ENCODE measurements around the gene RSAD1.

DNA sequence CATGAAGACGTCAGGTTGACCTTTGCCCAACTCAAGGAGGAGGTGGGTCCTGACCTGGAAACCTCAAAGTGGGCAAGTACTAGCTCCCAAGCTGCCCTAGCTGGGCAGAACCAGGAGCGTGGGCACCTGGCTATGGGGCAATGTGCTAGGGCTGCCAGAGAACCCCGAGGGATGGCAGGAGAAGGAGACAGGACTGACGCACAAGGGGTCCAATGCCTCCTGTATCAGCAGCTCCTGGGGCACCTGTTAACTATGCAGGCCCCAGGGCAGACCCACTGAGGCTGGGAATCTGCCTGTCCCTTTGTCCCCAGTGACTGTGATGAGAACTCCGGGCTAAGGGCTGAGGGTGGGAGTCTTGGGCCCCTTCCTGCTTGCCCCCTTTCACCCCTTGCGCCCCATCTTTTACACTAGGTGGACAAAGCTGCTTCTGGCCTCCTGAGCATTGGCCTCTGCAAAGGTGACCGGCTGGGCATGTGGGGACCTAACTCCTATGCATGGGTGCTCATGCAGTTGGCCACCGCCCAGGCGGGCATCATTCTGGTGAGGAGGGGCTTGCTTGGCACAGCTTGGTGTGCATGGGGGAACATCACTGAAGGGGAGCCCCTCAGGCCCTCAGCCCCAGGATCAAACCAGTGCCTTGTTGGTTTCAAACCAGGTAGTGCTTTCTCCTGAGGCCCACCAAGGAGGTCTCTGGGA lies 17.7 kb upstream of the RSAD1 start:
- TF ChIP-seq, protein P1, sequence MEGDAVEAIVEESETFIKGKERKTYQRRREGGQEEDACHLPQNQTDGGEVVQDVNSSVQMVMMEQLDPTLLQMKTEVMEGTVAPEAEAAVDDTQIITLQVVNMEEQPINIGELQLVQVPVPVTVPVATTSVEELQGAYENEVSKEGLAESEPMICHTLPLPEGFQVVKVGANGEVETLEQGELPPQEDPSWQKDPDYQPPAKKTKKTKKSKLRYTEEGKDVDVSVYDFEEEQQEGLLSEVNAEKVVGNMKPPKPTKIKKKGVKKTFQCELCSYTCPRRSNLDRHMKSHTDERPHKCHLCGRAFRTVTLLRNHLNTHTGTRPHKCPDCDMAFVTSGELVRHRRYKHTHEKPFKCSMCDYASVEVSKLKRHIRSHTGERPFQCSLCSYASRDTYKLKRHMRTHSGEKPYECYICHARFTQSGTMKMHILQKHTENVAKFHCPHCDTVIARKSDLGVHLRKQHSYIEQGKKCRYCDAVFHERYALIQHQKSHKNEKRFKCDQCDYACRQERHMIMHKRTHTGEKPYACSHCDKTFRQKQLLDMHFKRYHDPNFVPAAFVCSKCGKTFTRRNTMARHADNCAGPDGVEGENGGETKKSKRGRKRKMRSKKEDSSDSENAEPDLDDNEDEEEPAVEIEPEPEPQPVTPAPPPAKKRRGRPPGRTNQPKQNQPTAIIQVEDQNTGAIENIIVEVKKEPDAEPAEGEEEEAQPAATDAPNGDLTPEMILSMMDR (IDR thresholded peaks at IDR 0.05) = no peak
- TF ChIP-seq POLR2A (IDR thresholded peaks at IDR 0.05) (no peak), POLR2AphosphoS5 (IDR thresholded peaks at IDR 0.05) (no peak)
